HepG2 (cell line): ENCODE measurements around the gene NCAPD2. TPM values are rescaled to one million over a fixed set of nuclear protein-coding genes. Genes with fewer than 3 reads are reported as not detected.

Source experiments
- AKAP8 ChIP-seq: sonication (generic); formaldehyde crosslinking; IDR thresholded peaks from 2 replicates; pipeline ENCODE4 v1.5.1; 2020; ENCODE audit warnings: mild to moderate bottlenecking, missing genetic modification reagents
- ATAD3A ChIP-seq: sonication (generic); formaldehyde crosslinking; IDR thresholded peaks from 2 replicates; pipeline ENCODE4 v1.4.0; 2020; ENCODE audit warnings: missing genetic modification reagents
- NKX3-1 ChIP-seq: sonication (generic); formaldehyde crosslinking; IDR thresholded peaks from 2 replicates; pipeline ENCODE4 v1.5.0; 2020; ENCODE audit warnings: missing genetic modification reagents
- PAX8 ChIP-seq: sonication (generic); formaldehyde crosslinking; IDR thresholded peaks from 2 replicates; pipeline ENCODE4 v1.8.0; 2022; ENCODE audit warnings: mild to moderate bottlenecking, missing genetic modification reagents, borderline replicate concordance
- PRPF4 ChIP-seq: fragments of 200-400 bp; formaldehyde crosslinking; IDR thresholded peaks from 2 replicates; pipeline ENCODE4 v1.6.1; 2016; ENCODE audit warnings: low read length, low read depth; ENCODE audit not compliant: poor library complexity, severe bottlenecking
- SMARCE1 ChIP-seq: fragments of 450-650 bp; IDR thresholded peaks from 2 replicates; pipeline ENCODE4 v1.6.1; 2017; ENCODE audit warnings: borderline replicate concordance
- TARDBP ChIP-seq: sonication (generic); formaldehyde crosslinking; IDR thresholded peaks from 2 replicates; pipeline ENCODE4 v1.8.0; 2022; ENCODE audit warnings: mild to moderate bottlenecking, missing genetic modification reagents
- TOPORS ChIP-seq: sonication (generic); formaldehyde crosslinking; IDR thresholded peaks from 2 replicates; pipeline ENCODE4 v1.8.0; 2023; ENCODE audit warnings: mild to moderate bottlenecking, missing genetic modification reagents
- ZNF12 ChIP-seq: sonication (generic); formaldehyde crosslinking; IDR thresholded peaks from 2 replicates; pipeline ENCODE4 v1.5.0; 2020; ENCODE audit warnings: missing genetic modification reagents
- ZNF121 ChIP-seq: sonication (generic); formaldehyde crosslinking; IDR thresholded peaks from 2 replicates; pipeline ENCODE4 v1.5.0; 2020; ENCODE audit warnings: mild to moderate bottlenecking, missing genetic modification reagents
- ZNF124 ChIP-seq: sonication (generic); formaldehyde crosslinking; IDR thresholded peaks from 2 replicates; pipeline ENCODE4 v1.4.0; 2020; ENCODE audit warnings: missing genetic modification reagents
- ZNF558 ChIP-seq: sonication (generic); formaldehyde crosslinking; IDR thresholded peaks from 2 replicates; pipeline ENCODE4 v1.9.0; 2022; ENCODE audit warnings: mild to moderate bottlenecking, missing genetic modification reagents, borderline replicate concordance
- ZNF816 ChIP-seq: sonication (generic); formaldehyde crosslinking; IDR thresholded peaks from 2 replicates; pipeline ENCODE4 v1.8.0; 2022; ENCODE audit warnings: missing genetic modification reagents, mild to moderate bottlenecking, borderline replicate concordance
- ZSCAN25 ChIP-seq: sonication (generic); formaldehyde crosslinking; IDR thresholded peaks from 2 replicates; pipeline ENCODE4 v1.8.0; 2022; ENCODE audit warnings: mild to moderate bottlenecking, missing genetic modification reagents
- polyA plus RNA-seq, 8 experiments: library from polyadenylated mRNA; depleted of rRNA in 3 of 8; stranded (reverse) in 7 of 8; unstranded in 1 of 8; fragments of >200 nt; fragmentation: Illumina TruSeq in 4 of 8; extraction: Trizol in 4 of 8; gene quantifications; 2 replicates each; pipeline versions ENCODE4 v1.2.1 to v1.2.3, GENCODE V29; 2011 to 2016; ENCODE audit warnings: low read depth in 4 of 8, missing spikeins in 1 of 8, mixed read lengths in 1 of 8; ENCODE audit not compliant: insufficient read depth in 1 of 8
- total RNA-seq, 5 experiments: library from RNA; depleted of rRNA; stranded (reverse); fragments of >200 nt; fragmentation: Illumina TruSeq; extraction: Trizol; gene quantifications; 2 replicates each; pipeline ENCODE4 v1.2.3, GENCODE V29; 2016; ENCODE audit warnings: low read depth in 1 of 5
- TF ChIP-seq, protein P1 (sequence below), 2 experiments: sonication (generic) in 1 of 2; formaldehyde crosslinking in 1 of 2; IDR thresholded peaks; 2 replicates each; pipeline versions ENCODE4 v1.4.0 to v1.6.1; 2016 to 2020; ENCODE audit warnings: borderline replicate concordance in 1 of 2, low read depth in 1 of 2, mild to moderate bottlenecking in 1 of 2, missing genetic modification reagents in 1 of 2
- TF ChIP-seq, protein P2 (sequence below): sonication (generic); formaldehyde crosslinking; IDR thresholded peaks from 2 replicates; pipeline ENCODE4 v1.9.0; 2021; ENCODE audit warnings: missing genetic modification reagents, mild to moderate bottlenecking, borderline replicate concordance
- TF ChIP-seq, protein P3 (sequence below): sonication (generic); formaldehyde crosslinking; IDR thresholded peaks from 2 replicates; pipeline ENCODE4 v1.8.1; 2023; ENCODE audit warnings: mild to moderate bottlenecking, missing genetic modification reagents
- TF ChIP-seq, protein P4 (sequence below): sonication (generic); formaldehyde crosslinking; conservative IDR thresholded peaks from 2 replicates; pipeline ENCODE4 v1.5.0; 2020; ENCODE audit warnings: missing genetic modification reagents

The NCAPD2 gene
- total and polyA plus RNA-seq, 2 of the 13 experiments (the other 11 are each of a cell fraction or from before 2014, with no cell fraction given), result 51.1 to 65.6 TPM

DNA sequence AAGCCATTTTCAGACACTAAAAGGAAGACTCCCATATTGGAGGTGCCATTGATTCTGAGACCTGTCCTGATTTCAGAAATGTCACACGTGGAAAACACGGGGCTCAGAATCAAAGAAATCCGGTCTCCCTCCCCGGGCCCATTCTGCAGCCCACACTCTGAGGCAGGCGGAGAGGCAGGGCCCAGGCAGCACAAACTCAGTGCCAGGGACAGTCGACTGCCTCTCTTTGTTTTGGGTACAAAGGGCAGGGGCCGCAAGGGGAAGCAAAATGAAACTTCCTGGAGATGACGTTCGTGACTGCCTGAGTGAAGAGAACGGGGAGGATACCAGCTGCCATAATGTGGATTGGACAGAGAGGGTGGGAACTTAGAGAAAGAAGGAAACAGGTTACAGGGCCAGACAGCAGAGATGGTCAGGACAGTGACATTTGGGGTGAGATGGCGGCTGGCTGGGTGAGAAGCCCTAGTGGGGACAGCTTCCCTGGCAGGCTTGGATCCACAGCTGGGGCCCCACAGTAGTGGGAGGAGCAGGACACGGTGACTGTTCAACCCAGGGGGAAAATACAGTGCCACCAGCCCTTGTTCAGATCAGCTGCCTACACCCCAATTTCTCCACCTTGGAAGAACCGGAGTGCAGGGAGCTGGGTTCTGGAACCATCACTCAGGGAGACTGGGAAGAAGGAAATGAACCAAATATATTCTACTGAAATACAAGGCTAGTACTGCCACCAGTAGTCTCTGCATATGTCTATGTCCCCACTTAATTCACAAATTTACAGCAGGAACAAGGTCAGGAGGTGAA, 48.5 kb downstream of the NCAPD2 start (continued):
- TF ChIP-seq ZNF558 (no peak), TARDBP (CRISPR knock-in tag) (peak; percentile 73), NKX3-1 (CRISPR knock-in tag) (peak; percentile 56; the same call in 1 of the 2 replicates), SMARCE1 (no peak), TOPORS (CRISPR knock-in tag) (no peak), ZNF121 (CRISPR knock-in tag) (no peak), ZNF816 (no peak), ZSCAN25 (CRISPR knock-in tag) (no peak; the same call in 1 of the 2 replicates), ZNF124 (CRISPR knock-in tag) (0 out of 2 replicates have a peak, but pooled peaks have one; percentile 63), PAX8 (CRISPR knock-in tag) (no peak), AKAP8 (CRISPR knock-in tag) (no peak), ZNF12 (CRISPR knock-in tag) (no peak), PRPF4 (no peak), ATAD3A (CRISPR knock-in tag) (no peak)
- TF ChIP-seq, protein P1, sequence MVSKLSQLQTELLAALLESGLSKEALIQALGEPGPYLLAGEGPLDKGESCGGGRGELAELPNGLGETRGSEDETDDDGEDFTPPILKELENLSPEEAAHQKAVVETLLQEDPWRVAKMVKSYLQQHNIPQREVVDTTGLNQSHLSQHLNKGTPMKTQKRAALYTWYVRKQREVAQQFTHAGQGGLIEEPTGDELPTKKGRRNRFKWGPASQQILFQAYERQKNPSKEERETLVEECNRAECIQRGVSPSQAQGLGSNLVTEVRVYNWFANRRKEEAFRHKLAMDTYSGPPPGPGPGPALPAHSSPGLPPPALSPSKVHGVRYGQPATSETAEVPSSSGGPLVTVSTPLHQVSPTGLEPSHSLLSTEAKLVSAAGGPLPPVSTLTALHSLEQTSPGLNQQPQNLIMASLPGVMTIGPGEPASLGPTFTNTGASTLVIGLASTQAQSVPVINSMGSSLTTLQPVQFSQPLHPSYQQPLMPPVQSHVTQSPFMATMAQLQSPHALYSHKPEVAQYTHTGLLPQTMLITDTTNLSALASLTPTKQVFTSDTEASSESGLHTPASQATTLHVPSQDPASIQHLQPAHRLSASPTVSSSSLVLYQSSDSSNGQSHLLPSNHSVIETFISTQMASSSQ (IDR thresholded peaks at IDR 0.05; ENCODE audit: low read depth), result no peak
- TF ChIP-seq, protein P1 (CRISPR knock-in tag; IDR thresholded peaks at IDR 0.05; ENCODE audit: borderline replicate concordance), result no peak
- TF ChIP-seq, protein P2, sequence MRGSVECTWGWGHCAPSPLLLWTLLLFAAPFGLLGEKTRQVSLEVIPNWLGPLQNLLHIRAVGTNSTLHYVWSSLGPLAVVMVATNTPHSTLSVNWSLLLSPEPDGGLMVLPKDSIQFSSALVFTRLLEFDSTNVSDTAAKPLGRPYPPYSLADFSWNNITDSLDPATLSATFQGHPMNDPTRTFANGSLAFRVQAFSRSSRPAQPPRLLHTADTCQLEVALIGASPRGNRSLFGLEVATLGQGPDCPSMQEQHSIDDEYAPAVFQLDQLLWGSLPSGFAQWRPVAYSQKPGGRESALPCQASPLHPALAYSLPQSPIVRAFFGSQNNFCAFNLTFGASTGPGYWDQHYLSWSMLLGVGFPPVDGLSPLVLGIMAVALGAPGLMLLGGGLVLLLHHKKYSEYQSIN (CRISPR knock-in tag), result no peak
- TF ChIP-seq, protein P3, sequence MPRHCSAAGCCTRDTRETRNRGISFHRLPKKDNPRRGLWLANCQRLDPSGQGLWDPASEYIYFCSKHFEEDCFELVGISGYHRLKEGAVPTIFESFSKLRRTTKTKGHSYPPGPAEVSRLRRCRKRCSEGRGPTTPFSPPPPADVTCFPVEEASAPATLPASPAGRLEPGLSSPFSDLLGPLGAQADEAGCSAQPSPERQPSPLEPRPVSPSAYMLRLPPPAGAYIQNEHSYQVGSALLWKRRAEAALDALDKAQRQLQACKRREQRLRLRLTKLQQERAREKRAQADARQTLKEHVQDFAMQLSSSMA (CRISPR knock-in tag), result no peak
- TF ChIP-seq, protein P4, sequence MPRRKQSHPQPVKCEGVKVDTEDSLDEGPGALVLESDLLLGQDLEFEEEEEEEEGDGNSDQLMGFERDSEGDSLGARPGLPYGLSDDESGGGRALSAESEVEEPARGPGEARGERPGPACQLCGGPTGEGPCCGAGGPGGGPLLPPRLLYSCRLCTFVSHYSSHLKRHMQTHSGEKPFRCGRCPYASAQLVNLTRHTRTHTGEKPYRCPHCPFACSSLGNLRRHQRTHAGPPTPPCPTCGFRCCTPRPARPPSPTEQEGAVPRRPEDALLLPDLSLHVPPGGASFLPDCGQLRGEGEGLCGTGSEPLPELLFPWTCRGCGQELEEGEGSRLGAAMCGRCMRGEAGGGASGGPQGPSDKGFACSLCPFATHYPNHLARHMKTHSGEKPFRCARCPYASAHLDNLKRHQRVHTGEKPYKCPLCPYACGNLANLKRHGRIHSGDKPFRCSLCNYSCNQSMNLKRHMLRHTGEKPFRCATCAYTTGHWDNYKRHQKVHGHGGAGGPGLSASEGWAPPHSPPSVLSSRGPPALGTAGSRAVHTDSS (CRISPR knock-in tag), result no peak
